Activated CD8-positive, alpha-beta memory T cell treated with anti-CD3 and anti-CD28 coated beads, Interleukin-2, amount 50 U/mL, for 4 hours (primary cell): Measurements from ENCODE around the gene SEL1L2.

Experiments used
- DNase-seq: peaks from one replicate; pipeline ENCODE4 v3.0.0-alpha.2; 2020

SEL1L2 gene

GRCh38 chr20:13927171-13927570 is 63.2 kb downstream of the SEL1L2 start:
- no peak for DNase-seq

- DNase-seq = no peak
These were observed 68.2 kb downstream of the SEL1L2 start for GRCh38 chr20:13922241-13922640.

DNA sequence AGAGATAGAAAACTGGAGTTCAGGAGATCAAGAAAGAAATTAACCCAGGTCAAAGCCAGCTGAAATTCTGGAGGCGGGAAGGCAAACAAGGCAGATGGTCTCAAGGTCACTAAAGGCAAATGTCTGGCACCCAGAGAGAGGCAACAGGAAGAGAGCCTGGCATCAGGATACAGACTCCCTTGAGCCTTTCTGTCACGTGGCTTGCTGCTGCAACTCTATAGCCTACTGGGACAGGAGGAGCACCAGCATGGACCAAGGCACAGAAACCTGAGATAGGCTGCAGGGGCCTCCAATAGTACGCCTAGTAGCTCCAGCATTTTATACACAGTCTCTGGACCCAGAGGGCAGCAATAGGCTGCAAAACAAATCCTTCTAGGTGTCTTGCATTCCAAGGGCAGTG is 75.1 kb downstream of the SEL1L2 start:
- no peak for DNase-seq

- no peak for DNase-seq
These were observed 76.8 kb downstream of the SEL1L2 start for GRCh38 chr20:13913572-13913971.

DNA sequence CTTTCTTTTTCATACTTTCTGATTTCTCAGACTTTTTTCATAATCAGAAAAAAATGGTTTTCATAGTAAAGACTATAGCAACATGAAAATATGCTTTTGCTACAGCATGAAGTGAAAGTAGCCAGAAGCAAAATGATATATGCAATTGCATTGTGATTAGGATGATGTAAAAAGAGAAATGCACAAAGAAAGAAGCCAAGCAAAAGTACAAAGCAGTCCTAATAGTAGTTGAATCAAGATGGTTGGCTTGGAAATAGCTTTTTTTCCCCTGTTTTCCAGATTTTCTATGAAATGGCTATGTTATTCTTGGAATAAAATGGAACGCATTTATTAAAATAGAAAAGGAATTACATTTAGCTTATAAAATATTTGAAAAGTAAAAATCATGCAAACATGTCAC is 77.3 kb downstream of the SEL1L2 start:
- DNase-seq = no peak

- DNase-seq = no peak
These were observed 79.9 kb downstream of the SEL1L2 start for GRCh38 chr20:13910492-13910891.

GRCh38 chr20:13909067-13909466 is 81.3 kb downstream of the SEL1L2 start:
- no peak for DNase-seq

GRCh38 chr20:13904766-13905165 is 85.6 kb downstream of the SEL1L2 start:
- no peak for DNase-seq

DNA sequence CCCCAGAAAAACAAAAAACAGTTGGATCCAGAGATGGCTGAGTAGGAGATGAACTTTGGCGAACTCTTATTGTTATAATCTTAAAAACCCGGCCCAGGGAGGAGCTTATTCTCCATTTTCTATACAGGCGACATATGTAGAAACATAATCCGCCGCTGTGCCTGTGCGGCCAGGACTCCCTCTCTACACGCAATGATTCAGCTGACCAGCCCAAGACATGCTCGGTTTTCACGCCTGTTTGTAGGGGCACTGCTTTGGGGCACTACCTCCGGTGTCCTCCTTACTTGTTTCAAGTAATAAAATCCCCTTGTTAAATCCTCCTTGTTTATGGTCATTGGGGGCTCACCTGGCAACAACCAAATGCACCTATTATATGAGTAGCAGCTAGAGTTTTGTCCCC is 89.9 kb downstream of the SEL1L2 start:
- no peak for DNase-seq

GRCh38 chr20:13898012-13898612 is 92.3 kb downstream of the SEL1L2 start:
- DNase-seq = no peak

GRCh38 chr20:13891575-13891974 is 98.8 kb downstream of the SEL1L2 start:
- no peak for DNase-seq

DNA sequence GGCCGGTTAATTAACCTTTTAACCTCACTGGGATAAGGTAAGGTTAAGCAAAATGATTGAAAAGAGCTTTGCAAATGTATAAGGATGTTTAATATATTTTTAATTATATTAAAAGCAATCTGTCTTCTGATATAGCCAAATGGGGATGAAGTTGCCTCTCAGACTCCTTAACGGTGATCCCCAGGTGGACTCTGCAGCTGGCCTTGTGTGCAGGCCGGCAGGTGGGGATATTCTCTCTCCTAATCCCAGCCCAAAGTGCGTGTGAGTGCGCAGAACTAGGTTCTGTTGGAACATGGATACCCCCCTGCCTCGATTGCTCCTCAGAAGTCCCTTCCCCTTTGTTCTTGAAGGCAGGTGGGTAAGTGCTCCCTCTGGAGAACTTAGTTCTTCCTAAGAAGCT is 105.6 kb downstream of the SEL1L2 start:
- no peak for DNase-seq

- no peak for DNase-seq
These were observed 107.0 kb downstream of the SEL1L2 start for GRCh38 chr20:13883425-13883824.

GRCh38 chr20:13878566-13878965 is 111.8 kb downstream of the SEL1L2 start:
- DNase-seq = no peak

DNA sequence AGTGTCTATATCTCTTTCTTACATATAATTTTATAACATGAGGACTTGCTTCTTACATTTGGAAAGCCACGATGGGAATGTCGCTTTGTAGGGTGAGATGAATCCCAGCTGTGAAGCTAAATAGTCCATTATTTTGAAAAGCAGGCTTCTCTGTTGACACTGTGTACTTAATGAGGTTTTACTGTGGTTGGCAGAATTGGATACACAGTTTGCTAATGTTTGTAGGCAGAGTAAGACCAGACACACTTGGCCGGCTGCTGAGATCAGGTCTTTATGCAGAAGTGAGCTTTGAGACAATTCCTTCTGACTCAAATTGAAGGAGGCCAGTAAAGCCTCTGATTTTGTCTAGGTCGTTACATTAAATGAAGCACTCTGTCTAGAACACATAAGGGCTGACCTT is 112.6 kb downstream of the SEL1L2 start:
- no peak for DNase-seq

GRCh38 chr20:13875265-13875811 is 115.1 kb downstream of the SEL1L2 start:
- DNase-seq = no peak

GRCh38 chr20:13874394-13875157 is 115.8 kb downstream of the SEL1L2 start:
- DNase-seq = no peak

- no peak for DNase-seq
These were observed 116.6 kb downstream of the SEL1L2 start for GRCh38 chr20:13873831-13874230.

- DNase-seq = no peak
These were observed 120.2 kb downstream of the SEL1L2 start for GRCh38 chr20:13870170-13870748.

GRCh38 chr20:13868331-13868730 is 122.1 kb downstream of the SEL1L2 start:
- no peak for DNase-seq

GRCh38 chr20:13865791-13866351 is 124.5 kb downstream of the SEL1L2 start:
- no peak for DNase-seq

GRCh38 chr20:13865156-13865555 is 125.3 kb downstream of the SEL1L2 start:
- DNase-seq = no peak

- DNase-seq = no peak
These were observed 127.2 kb downstream of the SEL1L2 start for GRCh38 chr20:13863244-13863643.

GRCh38 chr20:13862245-13862644 is 128.2 kb downstream of the SEL1L2 start:
- DNase-seq = no peak
